ENCODE results near the gene TMEM245.
A peak's percentile ranks its signal among the peaks of the same experiment; 100 is the strongest.

The TMEM245 gene

GRCh38 chr9:109012876-109013678 lies 106.7 kb downstream of the TMEM245 start, which contains the start of gene CTNNAL1 (continued):
- TF ChIP-seq HOXC10 (CRISPR knock-in tag; IDR thresholded peaks at IDR 0.05): no peak
- peak; percentile 41; the same call in 1 of the 2 replicates for TF ChIP-seq ZNF335 (tag by site-specific recombination; conservative IDR thresholded peaks at IDR 0.05)
- no peak for TF ChIP-seq SCRT1 (tag by site-specific recombination; IDR thresholded peaks at IDR 0.05; ENCODE audit: borderline replicate concordance)
- TF ChIP-seq PRDM4 (tag by site-specific recombination; IDR thresholded peaks at IDR 0.05): no peak
- TF ChIP-seq ZNF350 (tag by site-specific recombination; IDR thresholded peaks at IDR 0.05): no peak
- TF ChIP-seq ZBTB6 (tag by site-specific recombination; IDR thresholded peaks at IDR 0.05): no peak
- no peak for TF ChIP-seq ZNF341 (tag by site-specific recombination; IDR thresholded peaks at IDR 0.05; ENCODE audit: low read depth)
- peak; percentile 36; the same call in 1 of the 2 replicates for TF ChIP-seq ZBTB8A (tag by site-specific recombination; IDR thresholded peaks at IDR 0.05)
- no peak for TF ChIP-seq GLI2 (tag by site-specific recombination; IDR thresholded peaks at IDR 0.05; ENCODE audit: borderline replicate concordance, low read depth)
- no peak for TF ChIP-seq ZNF175 (tag by site-specific recombination; IDR thresholded peaks at IDR 0.05)
- no peak for TF ChIP-seq TCF7L2 (IDR thresholded peaks at IDR 0.05; ENCODE audit: borderline replicate concordance, low read depth, low read length)
- no peak for TF ChIP-seq ZNF404 (tag by site-specific recombination; IDR thresholded peaks at IDR 0.05)
- no peak for TF ChIP-seq ZBTB44 (tag by site-specific recombination; IDR thresholded peaks at IDR 0.05)
- TF ChIP-seq RBAK (tag by site-specific recombination; IDR thresholded peaks at IDR 0.05): no peak
- no peak for TF ChIP-seq ZNF473 (tag by site-specific recombination; IDR thresholded peaks at IDR 0.05)
- TF ChIP-seq GLIS1 (tag by site-specific recombination; IDR thresholded peaks at IDR 0.05): no peak
- no peak for TF ChIP-seq ZNF670 (tag by site-specific recombination; IDR thresholded peaks at IDR 0.05; ENCODE audit: low read depth)
- no peak for TF ChIP-seq CTCF (tag by site-specific recombination; IDR thresholded peaks at IDR 0.05)
- no peak for TF ChIP-seq ZNF202 (tag by site-specific recombination; IDR thresholded peaks at IDR 0.05; ENCODE audit: borderline replicate concordance)
- no peak for TF ChIP-seq ZSCAN4 (tag by site-specific recombination; IDR thresholded peaks at IDR 0.05)
- TF ChIP-seq ZNF280C (tag by site-specific recombination; IDR thresholded peaks at IDR 0.05): no peak
- no peak for TF ChIP-seq ZNF529 (tag by site-specific recombination; IDR thresholded peaks at IDR 0.05; ENCODE audit: insufficient replicate concordance)
- no peak for TF ChIP-seq ZSCAN5A (tag by site-specific recombination; IDR thresholded peaks at IDR 0.05)
- TF ChIP-seq WT1 (tag by site-specific recombination; IDR thresholded peaks at IDR 0.05): no peak
